Thyroid gland (tissue), 4 donors: Measurements from ENCODE around the gene LHFPL2.

ENCODE experiments used
- CTCF ChIP-seq, 6 experiments: fragments of 200-600 bp in 3 of 6; fragments of 450-650 bp in 3 of 6; sonication (generic) in 3 of 6; IDR thresholded peaks; one replicate each; pipeline ENCODE4 v1.5.1; 2016 to 2019; ENCODE audit warnings: antibody characterized with exemption in 6 of 6, mild to moderate bottlenecking in 2 of 6, inconsistent platforms in 1 of 6, moderate library complexity in 1 of 6
- POLR2A ChIP-seq, 2 donors: fragments of 450-650 bp; IDR thresholded peaks; one replicate each; pipeline ENCODE4 v1.6.1; 2017; ENCODE audit warnings: antibody characterized with exemption in 2 of 2, mild to moderate bottlenecking in 2 of 2, moderate library complexity in 1 of 2

GRCh38 chr5:78475370-78475769, 173.2 kb downstream of the LHFPL2 start:
- no peak for TF ChIP-seq CTCF (IDR thresholded peaks at IDR 0.05)
- TF ChIP-seq POLR2A (IDR thresholded peaks at IDR 0.05), result no peak
